Muscle layer of duodenum (tissue), 2 donors: Measurements from ENCODE around the gene PNMA6E.

Experiments
- H3K27ac ChIP-seq: one replicate; pipeline ENCODE4 v1.7.0; 2013; ENCODE audit warnings: mild to moderate bottlenecking, low read length
- H3K27me3 ChIP-seq: one replicate; pipeline ENCODE4 v1.7.0; 2013; ENCODE audit warnings: low read depth, mild to moderate bottlenecking, control low read depth, low read length
- H3K36me3 ChIP-seq, 2 donors: one replicate each; pipeline ENCODE4 v1.7.0; 2013; ENCODE audit warnings: low read length in 2 of 2, control low read depth in 1 of 2, mild to moderate bottlenecking in 1 of 2; ENCODE audit not compliant: insufficient read depth in 2 of 2, control insufficient read depth in 1 of 2
- H3K4me1 ChIP-seq, 2 donors: one replicate each; pipeline ENCODE4 v1.7.0; 2013; ENCODE audit warnings: low read length in 2 of 2, mild to moderate bottlenecking in 2 of 2, control low read depth in 1 of 2, moderate library complexity in 1 of 2; ENCODE audit not compliant: insufficient read depth in 2 of 2, control insufficient read depth in 1 of 2
- H3K4me3 ChIP-seq, 2 donors: one replicate each; pipeline ENCODE4 v1.7.0; 2013; ENCODE audit warnings: low read length in 2 of 2, low read depth in 1 of 2, mild to moderate bottlenecking in 1 of 2
- H3K9me3 ChIP-seq, 2 donors: one replicate each; pipeline ENCODE4 v1.7.0; 2013; ENCODE audit warnings: low read length in 2 of 2, control low read depth in 1 of 2, mild to moderate bottlenecking in 1 of 2; ENCODE audit not compliant: control insufficient read depth in 1 of 2
- donor health status: healthy.

The PNMA6E gene

DNA sequence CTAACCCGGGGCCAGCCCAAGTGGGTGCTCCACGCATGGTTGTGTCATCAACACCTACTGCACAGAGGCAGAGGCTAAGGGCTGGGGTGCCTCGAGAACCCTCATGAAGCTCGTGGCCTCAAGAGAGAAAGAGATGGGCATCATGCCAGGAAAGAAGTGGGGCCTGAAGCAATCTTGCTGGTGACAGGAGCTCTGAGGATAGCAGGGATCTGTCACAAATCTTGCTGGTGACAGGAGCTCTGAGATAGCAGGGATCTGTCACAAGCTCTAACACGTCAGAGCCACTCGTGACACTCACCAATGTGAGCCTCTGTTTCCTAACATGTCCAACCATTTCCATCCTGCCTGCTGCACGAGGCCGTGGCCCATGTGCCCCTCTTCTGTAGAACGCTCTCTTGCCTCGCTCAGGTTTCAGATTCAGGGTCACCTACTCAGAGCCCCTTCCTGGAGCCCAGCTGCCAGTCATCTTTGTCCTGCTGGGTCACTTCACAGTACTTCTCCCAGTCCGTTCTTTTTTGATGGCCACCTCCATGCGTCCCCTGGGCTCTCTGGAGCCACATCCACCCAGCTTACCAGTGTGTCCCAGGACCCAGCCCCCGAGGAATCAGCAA is 21.1 kb downstream of the PNMA6E start:
- Histone ChIP-seq H3K9me3 (no peaks in the 10 kb centered on the region), H3K27me3 (no peaks in the 10 kb centered on the region), H3K36me3 (no peaks in the 10 kb centered on the region), H3K4me3 (no peak overlapping the region), H3K4me1 (no peaks in the 10 kb centered on the region), H3K27ac (no peak overlapping the region)

DNA sequence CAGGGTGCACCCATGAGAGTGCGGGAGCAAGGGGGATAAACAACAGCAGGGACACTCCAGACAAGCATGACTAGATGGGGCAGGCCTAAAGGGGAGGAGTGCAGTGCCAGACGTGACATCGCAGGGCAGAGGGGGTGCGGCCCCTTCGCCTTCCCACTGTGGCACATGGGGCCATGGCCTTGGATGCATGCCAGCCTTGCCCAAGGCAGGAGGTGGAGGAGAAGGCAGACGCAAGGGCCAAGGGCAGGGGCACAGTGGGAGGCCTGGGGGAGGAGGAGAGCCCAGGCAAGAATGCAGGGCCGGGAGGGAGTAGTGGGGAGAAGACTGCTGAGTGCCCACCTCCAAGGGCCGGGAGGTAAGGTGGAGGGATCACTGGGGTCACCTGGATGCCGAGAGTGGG is 21.6 kb downstream of the PNMA6E start:
- Histone ChIP-seq H3K36me3 (no peaks in the 10 kb centered on the region), H3K4me3 (no peak overlapping the region), H3K9me3 (no peaks in the 10 kb centered on the region)

DNA sequence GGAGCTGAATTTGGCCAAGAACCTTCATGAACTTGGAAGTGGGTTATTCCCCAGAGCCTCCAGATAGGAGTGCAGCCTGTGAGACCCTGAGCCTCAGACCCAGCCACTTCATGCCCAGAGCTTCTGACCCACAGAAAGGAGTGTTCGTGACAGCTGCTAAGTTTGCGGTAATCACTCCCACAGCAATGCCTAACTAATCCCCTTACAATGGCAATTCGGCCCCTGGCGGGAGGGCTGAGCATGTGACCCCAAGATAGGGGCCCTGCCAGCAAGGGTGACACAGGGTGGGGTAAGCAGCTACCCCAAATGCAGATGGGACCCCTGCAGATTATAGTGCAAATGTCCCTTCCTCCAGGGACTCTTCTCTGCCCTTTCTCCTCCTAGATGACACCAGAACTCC is 22.5 kb downstream of the PNMA6E start:
- H3K4me1 ChIP-seq, result no peaks in the 10 kb centered on the region
- no peak overlapping the region for H3K4me3 ChIP-seq

More for the DNA sequence above, 21.6 kb downstream of the PNMA6E start:
- Histone ChIP-seq H3K27me3 (no peaks in the 10 kb centered on the region), H3K27ac (no peak overlapping the region), H3K4me1 (no peaks in the 10 kb centered on the region)

DNA sequence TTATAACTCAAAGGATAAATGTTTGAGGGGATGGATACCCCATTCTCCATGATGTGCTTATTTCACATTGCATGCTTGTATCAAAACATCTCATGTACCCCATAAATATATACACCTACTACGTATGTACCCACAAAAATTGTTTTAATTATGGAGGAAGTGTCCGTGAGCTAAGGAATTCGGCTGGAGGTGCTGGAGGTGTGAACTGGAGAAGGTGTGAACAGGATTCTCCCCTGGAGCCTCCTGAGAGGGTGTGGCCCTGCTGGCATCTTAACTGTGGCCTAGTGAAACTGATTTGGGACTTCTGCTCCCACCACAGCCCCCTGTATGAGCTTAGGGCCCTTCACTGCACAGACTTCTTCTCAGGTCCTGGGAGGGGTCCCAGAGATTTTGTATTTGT is 23.4 kb downstream of the PNMA6E start:
- Histone ChIP-seq H3K27ac (no peak overlapping the region), H3K4me3 (no peak overlapping the region), H3K27me3 (no peaks in the 10 kb centered on the region), H3K36me3 (no peaks in the 10 kb centered on the region), H3K4me1 (no peaks in the 10 kb centered on the region), H3K9me3 (no peaks in the 10 kb centered on the region)

More for the DNA sequence above, 22.5 kb downstream of the PNMA6E start:
- no peaks in the 10 kb centered on the region for H3K9me3 ChIP-seq
- H3K27me3 ChIP-seq, result no peaks in the 10 kb centered on the region
- H3K36me3 ChIP-seq, result no peaks in the 10 kb centered on the region
- H3K27ac ChIP-seq, result no peak overlapping the region

DNA sequence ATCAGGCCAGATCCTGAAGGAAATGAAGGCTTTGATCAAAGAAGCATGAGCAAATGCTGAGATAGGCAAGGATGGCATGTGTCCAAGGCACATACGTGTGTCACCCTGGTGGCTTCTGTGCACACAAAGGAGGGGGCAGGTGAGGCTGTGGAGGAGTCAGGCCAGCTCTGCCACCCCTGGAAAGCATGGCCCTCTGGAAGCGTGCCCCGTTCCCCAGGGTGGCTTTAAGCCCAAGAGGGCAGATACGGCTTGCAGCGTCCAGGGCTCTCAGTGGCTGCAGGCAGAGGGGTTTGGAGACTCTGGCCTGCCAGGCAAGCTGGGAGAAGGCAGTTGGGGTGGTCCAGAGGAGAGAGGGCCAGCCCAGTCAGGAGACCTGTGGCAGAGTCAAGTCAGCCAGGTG is 25.6 kb downstream of the PNMA6E start:
- no peaks in the 10 kb centered on the region for H3K36me3 ChIP-seq

DNA sequence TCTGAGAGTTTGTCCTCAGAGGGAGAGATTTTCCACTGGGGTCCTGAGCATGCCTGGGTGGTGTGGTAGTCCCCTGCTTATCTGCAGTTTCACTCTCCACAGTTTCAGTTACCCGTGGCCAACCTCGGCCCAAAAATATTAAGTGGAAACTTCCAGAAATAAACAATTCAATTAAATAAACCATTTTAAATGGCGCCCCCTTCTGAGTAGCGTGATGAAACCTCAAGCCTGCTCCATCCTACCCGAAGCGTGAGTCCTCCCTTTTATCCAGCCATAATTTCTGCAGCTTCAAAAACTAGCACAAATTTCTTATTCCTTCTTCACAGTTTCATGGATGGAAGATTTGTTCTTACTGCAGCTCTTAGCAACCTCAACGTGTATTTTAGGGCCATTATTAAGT is 26.7 kb downstream of the PNMA6E start:
- H3K9me3 ChIP-seq, result no peaks in the 10 kb centered on the region
- no peak overlapping the region for H3K4me3 ChIP-seq
- H3K4me1 ChIP-seq, result no peaks in the 10 kb centered on the region
- no peak overlapping the region for H3K27ac ChIP-seq
- H3K36me3 ChIP-seq, result no peaks in the 10 kb centered on the region
- no peaks in the 10 kb centered on the region for H3K27me3 ChIP-seq

More for the DNA sequence above, 25.6 kb downstream of the PNMA6E start:
- Histone ChIP-seq H3K9me3 (no peaks in the 10 kb centered on the region), H3K4me3 (no peak overlapping the region), H3K27ac (no peak overlapping the region), H3K4me1 (no peaks in the 10 kb centered on the region), H3K27me3 (no peaks in the 10 kb centered on the region)

DNA sequence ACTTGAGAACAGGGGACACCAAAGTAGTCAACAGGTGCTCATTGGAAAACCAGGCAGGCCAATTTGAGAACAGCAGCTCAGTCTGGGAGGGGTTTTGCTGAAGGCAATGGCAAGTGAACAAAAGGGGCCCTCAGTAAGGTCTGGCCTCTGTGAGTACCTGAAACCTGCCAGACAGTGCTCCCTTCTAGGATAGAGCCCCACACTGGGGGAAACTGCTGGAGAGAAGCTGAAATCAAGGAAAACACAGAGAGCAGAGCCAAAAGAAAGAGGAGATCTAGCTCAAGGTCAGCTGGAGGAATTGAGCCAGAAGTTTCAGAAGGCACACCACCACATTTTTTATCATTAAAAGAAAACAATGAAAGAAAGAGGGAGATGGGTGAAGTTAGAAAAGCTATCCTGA is 28.2 kb downstream of the PNMA6E start:
- H3K4me1 ChIP-seq, result no peaks in the 10 kb centered on the region
- H3K27ac ChIP-seq, result no peak overlapping the region

DNA sequence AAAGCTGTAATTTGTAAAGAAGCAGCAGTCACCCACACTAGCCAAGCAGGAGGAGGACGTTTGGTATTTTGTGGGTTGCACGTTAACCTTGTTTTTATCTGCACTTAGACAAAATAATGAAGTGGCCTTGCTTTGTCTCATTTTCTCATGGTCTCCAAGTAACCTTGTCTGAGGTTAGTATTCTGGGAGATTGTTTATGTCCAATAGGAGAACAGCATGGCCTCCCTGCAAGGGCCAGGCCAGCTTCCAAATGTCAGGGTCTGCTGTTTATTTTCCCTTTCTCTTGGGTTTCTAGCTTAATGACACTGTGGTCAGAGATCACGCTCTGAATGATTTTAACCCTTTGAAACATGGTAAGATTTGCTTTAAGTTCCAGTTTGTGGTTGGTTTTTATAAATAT is 29.9 kb downstream of the PNMA6E start:
- Histone ChIP-seq H3K9me3 (no peaks in the 10 kb centered on the region), H3K27me3 (no peaks in the 10 kb centered on the region), H3K4me1 (no peaks in the 10 kb centered on the region)

More for the DNA sequence above, 28.2 kb downstream of the PNMA6E start:
- H3K27me3 ChIP-seq, result no peaks in the 10 kb centered on the region
- no peaks in the 10 kb centered on the region for H3K9me3 ChIP-seq
- H3K36me3 ChIP-seq, result no peaks in the 10 kb centered on the region
- no peak overlapping the region for H3K4me3 ChIP-seq

DNA sequence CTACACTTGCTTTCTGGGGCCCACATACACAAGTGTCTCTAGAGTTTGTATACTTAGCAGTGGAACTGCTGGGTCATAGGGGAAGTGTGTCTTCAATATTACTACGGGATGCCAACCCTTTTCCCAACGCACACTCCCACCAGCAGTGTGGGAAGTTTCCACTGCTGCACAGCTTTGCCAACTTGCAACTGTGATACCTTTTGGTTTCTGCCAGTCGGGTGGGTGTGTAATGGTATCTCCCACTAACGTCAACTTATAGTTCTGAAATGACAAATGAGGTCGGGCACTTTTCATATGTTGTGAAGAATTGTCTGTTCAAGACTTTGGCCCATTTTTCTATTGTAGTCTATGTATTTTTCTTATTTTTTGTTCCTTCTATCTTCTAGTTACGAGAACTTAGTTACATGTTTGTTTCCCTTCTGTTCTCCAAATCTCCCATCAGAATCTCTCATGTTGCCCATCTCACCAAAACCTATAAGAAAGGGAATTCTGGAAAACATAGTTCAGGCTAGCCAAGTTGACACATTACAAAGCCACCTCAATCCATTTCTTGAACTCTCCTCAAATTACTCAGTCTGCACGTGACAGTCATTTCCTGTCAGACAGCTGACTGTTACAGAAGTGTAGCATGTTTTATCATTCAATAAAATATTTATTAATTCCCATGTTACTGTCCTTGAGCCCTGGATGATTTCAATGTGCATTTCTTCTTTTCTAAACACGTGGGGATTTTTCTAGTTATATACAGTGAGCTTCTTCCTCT is 30.7 kb downstream of the PNMA6E start:
- Histone ChIP-seq H3K9me3 (no peaks in the 10 kb centered on the region), H3K4me1 (no peaks in the 10 kb centered on the region), H3K36me3 (no peaks in the 10 kb centered on the region), H3K27ac (no peak overlapping the region), H3K27me3 (no peaks in the 10 kb centered on the region), H3K4me3 (no peak overlapping the region)

More for the DNA sequence above, 29.9 kb downstream of the PNMA6E start:
- Histone ChIP-seq H3K4me3 (no peak overlapping the region), H3K27ac (no peak overlapping the region), H3K36me3 (no peaks in the 10 kb centered on the region)

DNA sequence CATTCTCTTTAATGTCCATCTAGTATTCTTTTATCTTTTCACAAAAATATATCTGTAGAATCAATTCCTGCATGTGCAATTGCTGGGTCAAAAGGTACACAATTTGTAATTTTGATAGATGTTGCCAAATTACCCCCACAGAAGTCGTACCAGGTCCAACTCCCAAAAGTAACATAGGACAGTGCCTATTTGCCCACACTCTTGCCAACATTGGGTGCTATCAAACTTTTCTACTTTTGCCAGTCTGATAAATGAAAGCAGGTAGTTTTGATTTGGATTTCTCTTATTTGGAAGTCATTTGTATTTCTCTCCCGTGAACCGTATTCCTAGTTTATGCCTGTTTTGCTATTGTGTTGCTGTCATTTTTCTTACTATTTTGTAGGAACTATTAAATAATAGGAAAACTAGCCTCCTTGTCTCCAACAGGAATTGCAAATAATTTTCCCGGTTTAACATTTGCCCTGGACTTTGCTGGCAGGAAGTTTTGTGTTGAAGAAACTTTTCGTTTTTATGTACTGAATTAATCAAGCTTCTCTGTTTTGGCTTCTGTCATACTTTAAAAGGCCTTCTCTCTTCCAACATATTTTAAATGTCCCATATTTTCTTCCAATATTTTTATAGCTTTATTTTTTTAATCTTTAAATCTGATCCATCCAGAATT is 34.1 kb downstream of the PNMA6E start:
- Histone ChIP-seq H3K36me3 (no peaks in the 10 kb centered on the region), H3K9me3 (no peaks in the 10 kb centered on the region), H3K27ac (no peak overlapping the region), H3K27me3 (no peaks in the 10 kb centered on the region), H3K4me3 (no peak overlapping the region), H3K4me1 (no peaks in the 10 kb centered on the region)

DNA sequence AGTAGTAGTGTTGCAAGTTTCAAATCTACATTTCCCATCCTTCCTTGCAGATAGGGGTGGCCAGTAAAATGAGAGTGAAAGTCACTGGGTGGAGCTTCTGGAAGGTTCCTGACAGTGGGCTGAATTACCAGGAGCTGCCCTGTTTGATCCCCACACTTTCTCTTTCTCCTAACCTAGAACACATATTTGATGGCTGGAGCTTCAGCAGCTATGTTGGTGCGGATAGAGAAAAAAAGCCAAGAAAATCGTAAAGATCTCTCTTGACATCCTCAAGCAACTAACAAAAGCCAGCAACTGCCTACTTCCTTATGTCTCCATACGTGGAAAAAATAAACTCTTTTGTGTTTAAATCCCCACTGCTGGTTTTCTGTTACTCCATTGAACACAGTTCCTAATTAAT is 35.0 kb downstream of the PNMA6E start:
- H3K4me3 ChIP-seq, result no peak overlapping the region
- H3K4me1 ChIP-seq, result no peaks in the 10 kb centered on the region
- H3K9me3 ChIP-seq, result no peaks in the 10 kb centered on the region
- H3K36me3 ChIP-seq, result no peaks in the 10 kb centered on the region
- no peaks in the 10 kb centered on the region for H3K27me3 ChIP-seq
- no peak overlapping the region for H3K27ac ChIP-seq
